NCI-H1694 treated with DMSO at 0.1 percent for 48 hours (cell line): Measurements from ENCODE around the gene CXCR2.
"Not testable (repeated sequence)": the region's sequence is repeated elsewhere in the genome, so short reads cannot be mapped to it uniquely, and the experiment has no call there.

Source experiments
- DNase-seq: peaks from one replicate; lab custom pipeline; 2025; lab: John Stamatoyannopoulos, UW

The CXCR2 gene

DNA sequence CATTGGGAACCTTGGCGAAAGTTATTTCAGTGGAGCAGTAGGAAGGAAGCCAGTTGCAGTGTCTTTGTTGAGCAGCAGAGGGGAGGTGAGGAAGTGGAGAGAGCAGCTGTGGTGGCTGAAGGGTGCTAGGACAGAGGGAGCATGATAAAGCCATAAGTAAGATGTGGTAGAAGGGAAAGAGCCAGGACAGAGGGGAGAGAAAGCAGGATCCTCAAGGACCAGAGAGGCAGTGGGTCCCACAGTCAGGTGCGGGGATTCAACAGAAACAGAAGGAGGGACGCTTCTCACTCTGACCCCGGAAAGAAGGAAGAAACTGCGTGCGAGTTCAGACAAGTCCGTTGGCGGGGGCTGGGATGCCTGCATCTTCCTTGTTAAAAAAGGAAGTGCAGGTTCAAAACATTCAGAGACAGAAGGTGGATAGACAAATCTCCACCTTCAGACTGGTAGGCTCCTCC lies at the start of gene CXCR2:
TSS of gene CXCR2 (plus strand) at position 403 of the 455 bp plus-strand sequence. CDS start 8,774 bp downstream, outside the sequence.
- DNase-seq = no peak

DNA sequence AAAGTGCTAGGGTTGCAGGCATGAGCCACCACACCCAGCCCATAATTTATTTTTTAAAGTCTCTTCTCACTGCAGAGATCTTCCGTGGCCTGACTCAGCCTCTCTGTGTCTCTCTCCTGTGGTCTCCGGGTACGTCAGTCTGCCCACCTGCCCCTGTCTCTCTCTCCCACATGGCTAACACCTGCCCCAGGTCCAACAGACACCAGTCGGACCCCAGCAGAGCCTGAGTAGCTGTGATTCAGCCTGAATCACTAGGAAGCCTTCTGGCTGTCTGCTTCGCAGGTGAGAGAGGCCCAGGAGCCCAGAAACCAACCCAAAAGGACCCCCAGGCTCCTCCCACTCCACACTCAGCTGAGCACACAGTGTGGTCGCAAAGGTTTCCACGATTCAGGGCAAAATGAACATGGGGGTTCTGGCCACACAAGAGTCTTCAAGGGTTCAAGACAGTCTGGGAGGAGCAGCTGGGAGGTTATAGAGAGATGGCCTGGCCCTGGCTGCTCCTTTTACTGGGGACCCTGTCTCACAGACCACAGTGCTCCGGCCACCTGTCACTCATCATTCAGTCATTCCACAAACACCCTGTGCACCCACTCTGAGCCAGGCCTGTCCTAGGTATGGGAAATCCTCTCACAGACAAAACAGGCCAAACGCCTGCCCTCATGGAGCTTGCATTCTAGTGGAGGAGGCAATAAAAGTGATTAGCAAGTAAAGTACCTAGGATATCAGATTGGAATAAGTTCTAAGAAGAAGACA lies 48.2 kb upstream of the CXCR2 start:
- no peak for DNase-seq

DNA sequence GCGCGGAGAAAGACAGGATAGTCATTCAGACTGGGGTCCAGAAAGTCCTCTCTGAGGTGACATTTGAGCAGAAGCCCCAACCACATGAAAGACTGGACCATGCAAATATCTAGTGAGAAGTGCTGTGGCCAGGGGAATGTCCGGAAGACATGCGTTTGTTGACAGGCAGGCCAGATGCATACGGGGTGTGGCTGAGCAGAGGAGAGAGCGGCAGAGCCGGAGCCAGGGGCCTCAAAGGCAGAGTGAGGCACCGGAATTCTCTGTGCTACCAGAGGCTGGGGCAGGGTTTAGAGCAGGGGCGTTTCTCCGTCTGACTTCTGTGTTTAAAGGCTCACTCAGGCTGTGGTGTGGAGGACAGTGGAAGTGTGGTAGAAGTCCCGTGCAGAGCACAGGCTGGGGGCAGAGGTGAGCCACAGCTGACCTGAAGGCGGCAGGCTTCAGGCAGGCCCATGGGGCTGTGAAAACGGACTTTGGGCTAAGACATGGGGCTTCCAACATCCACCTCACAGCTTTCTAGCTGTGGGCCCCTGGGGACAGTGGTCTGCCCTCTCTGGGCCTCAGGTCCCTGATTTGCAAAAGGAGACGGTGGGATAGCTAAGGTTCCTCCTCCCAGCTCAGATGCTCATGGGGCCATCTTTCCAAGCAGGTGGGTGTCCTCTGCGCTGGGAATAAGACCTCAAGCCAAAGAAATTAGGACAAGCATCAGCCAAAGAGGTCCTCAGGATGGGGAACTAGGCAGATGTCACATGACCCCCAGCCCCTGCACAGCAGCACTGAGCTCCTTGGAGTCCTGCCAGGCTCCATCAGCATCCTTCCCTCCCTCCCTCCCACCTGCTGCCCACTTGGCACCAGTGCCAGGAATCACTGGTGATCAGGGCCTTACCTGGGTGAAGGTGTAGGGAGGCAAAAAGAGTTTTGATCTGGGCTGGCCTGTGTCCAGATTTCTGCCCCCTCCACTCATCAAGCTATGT lies 45.6 kb upstream of the CXCR2 start:
- DNase-seq = no peak

DNA sequence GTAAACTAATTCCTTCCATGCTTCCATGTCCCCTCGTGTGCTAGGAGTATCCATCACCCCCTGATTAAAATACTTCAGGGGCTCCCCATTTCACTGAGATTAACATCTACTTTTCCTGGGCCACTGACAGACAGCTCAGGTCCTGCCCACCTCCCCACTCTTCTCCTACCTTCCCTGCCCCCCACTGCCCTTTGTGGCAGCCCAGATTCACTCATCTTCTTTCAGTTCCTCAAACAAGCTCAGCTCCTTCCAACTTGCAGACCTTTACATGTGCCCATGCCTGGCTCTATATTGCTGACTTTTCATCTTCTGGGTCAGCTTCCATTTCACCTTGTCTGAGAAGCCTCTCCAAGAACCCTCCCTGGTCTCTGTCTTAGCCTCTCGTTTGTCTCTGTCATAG lies 44.8 kb upstream of the CXCR2 start:
- DNase-seq = no peak

DNA sequence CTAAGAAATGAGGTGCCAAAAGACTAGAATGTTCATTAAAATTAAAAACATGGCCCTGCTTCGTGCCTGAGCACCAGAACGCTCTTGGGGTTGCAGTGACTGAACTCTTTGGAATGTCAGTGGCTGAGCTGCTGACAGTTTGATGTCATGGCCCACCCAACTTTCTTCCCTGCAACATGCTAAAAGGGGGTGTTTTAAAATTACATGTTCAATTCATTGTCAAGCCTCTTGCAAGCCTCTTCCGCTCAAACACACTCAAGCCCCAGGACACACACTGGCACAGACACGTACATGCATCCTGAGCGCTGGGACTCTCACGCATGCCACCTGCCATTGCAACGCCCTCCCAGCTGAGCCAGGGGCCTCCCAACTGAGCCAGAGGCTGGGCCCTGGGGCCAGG lies 44.1 kb upstream of the CXCR2 start:
- DNase-seq = no peak

DNA sequence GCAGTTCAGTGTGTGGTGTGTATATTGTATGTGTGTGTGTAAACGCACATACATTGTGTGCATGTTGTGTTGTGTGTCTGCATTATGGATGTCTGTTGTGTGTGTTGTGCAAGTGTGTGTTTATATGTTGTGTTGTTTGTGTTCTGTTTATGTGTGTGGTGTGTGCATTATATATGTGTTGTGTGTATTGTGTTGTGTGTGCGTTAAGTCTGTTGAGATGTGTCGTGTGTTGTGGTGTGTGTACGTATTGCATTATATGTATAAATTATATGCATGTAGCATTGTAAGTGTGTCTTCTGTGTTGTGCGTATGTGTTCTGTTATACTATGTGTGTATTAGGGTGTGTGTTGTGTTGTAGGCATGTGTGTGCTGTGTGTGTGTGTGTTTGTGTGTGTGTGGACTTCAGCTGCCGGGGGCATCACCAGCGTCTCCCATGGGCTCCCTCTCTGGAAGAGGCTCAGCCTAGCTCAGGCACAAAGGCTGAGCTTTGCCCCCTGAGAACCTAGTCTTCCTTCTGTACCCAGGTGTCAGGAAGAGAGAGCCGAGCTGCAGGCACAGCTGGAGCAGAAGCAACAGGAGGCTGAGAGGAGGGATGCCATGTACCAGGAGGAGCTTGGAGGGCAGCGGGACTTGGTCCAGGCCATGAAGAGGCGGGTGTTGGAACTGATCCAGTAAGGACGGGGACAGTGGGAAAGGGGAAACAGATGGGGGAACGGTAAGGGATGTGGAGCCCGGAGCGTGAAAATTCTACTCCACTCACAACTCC lies 43.1 kb upstream of the CXCR2 start:
- no peak for DNase-seq

DNA sequence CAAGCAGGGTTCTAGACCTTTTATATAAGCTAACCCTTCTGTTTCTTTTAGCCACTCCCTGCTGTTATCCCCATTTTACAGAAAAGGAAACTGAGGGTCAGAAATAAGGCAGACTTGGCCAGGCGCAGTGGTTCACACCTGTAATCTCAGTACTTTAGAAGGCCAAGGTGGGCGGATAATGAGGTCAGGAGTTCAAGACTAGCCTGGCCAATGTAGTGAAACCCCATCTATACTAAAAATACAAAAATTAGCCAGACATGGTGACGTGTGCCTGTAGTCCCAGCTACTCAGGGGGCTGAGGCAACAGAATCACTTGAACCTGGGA lies 42.5 kb upstream of the CXCR2 start:
- DNase-seq = no peak

DNA sequence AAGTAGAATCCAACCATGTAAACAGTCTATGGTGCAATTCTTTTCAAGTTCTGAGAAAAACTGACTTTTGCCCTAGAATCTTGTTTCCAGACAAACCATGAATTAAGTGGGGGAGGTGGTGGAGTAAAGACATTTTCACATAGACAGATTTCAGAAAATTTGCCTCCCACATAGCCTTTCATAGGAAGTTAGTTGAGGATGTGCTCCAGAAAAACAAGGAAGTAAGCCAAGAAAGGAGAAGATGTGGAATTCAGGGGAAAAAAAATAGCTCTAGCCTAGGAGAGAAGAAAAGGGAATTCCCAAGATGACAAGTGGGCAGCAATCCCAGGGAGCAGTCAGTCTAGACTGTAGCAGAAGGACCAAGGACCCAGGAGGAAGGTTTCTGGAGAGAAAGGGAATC lies 39.4 kb upstream of the CXCR2 start:
- no peak for DNase-seq

DNA sequence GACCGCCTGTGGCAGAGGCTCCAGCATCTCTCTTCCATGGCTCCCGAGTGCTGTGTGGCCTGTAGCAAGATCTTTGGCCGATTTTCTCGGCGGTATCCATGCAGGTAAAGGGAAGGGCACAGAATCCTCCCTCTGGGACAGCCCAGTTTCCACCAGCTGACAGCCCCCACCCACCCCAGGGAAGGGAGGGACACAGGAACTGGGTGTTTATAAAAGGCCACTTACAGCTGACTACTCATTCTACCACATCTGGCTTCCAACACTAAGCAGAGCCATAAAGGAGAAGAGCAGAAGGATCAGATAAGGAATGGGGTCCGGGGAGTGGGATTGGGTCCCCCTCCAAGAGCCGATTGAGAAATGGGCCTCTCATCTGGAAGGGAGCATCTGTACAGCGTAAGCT lies 36.6 kb upstream of the CXCR2 start:
- DNase-seq = no peak

DNA sequence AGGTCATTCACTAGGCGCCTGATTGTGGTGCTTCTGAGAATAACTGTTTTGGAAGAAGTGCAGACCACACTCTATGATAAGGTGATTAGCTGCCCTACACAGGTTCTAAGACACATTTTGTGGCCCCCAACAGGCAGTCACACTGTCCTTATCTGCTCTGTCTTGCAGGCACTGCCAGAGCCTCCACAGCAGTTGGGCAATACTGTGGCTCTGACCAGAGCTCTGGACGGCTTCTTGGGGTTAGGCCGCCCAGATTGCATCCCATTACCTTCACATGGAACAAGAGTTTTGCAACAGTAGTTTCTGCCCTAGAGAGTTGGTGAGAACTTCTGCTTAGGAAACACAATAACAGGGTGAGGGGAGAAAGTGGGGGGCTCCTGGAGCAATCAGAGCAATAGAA lies 34.1 kb upstream of the CXCR2 start:
- DNase-seq = no peak

DNA sequence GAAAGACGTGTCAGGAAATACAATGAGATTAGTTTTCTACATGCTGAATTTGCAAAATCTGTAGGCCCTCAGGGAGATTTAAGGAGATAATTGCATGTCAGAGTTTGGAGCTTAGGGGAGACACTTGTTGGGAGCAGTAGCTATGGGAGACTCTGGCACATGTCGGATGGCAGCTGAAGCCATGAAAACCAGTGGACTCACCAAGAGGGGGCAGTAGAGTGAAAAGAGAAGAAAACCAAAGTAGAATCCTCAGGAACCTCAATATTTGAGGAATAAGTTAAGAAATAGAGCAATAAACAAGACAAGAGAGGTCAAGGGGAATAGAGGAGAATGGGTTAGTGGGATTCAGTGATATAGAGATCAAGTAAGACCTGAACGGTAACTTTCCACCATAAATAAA lies 31.9 kb upstream of the CXCR2 start:
- no peak for DNase-seq

DNA sequence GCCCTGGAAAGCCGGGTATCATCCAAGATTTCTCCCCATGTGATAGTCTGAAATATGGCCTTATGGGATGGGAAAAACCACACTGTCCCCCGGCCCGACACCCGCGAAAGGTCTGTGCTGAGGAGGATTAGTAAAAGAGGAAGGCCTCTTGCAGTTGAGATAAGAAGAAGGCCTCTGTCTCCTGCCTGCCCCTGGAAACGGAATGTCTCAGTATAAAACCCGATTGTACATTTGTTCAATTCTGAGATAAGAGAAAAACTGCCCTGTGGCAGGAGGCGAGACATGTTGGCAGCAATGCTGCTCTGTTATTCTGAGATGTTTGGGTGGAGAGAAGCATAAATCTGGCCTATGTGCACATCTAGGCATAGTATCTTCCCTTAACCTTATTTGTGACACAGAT lies 30.0 kb upstream of the CXCR2 start:
- no peak for DNase-seq

DNA sequence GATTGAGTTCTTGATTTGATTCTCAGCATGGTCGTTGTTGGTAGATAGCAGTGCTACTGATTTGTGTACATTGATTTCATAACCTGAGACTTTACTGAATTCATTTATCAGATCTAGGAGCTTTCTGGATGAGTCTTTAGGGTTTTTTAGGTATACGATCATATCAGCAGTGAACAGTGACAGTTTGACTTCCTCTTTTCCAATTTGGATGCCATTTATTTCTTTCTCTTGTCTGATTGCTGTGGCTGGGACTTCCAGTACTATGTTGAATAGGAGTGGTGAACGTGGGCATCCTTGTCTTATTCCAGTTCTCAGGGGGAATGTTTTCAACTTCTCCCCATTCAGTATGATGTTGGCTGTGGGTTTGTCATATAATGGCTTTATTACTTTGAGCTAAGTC lies 27.9 kb upstream of the CXCR2 start:
- no peak for DNase-seq

DNA sequence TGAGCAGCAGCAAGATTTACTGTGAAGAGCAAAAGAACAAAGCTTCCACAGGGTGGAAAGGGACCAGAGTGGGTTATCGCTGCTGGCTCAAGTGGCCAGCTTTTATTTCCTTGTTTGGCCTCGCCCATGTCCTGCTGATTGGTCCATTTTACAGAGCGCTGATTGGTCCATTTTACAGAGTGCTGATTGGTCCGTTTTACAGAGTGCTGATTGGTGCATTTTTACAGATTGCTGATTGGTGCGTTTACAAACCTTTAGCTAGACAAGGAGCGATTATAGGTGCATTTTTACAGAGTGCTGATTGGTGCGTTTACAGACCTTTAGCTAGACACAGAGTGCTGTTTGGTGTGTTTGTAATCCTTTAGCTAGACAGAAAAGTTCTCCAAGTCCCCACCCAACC lies 17.0 kb upstream of the CXCR2 start:
- DNase-seq = not testable (repeated sequence)

DNA sequence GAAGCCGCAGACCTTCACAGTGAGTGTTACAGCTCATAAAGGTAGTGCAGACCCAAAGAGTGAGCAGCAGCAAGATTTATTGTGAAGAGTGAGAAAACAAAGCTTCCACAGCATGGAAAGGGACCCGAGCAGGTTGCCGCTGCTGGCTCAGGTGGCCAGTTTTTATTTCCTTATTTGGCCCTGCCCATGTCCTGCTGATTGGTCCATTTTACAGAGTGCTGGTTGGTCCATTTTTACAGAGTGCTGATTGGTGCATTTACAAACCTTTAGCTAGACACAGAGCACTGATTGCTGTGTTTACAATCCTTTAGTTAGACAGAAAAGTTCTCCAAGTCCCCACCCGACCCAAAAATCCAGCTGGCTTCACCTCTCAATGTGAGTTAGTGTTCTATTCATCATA lies 4.0 kb upstream of the CXCR2 start:
- not testable (repeated sequence) for DNase-seq

DNA sequence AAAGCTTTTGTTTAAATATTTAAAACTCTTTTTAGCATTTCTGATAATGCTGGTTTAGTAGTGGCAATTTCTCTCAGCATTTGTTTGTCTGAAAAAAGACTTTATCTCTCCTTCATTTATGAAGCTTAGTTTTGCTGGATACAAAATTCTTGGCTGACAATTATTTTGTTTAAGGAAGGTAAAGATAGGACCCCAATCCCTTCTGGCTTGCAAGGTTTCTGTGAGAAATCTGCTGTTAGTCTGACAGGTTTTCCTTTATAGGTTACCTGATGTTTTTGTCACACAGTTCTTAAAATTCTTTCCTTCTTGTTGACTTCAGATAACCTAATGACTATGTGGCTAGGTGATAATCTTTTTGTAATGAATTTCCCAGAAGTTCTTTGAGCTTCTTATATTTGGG lies 3.5 kb upstream of the CXCR2 start:
- DNase-seq = not testable (repeated sequence)

DNA sequence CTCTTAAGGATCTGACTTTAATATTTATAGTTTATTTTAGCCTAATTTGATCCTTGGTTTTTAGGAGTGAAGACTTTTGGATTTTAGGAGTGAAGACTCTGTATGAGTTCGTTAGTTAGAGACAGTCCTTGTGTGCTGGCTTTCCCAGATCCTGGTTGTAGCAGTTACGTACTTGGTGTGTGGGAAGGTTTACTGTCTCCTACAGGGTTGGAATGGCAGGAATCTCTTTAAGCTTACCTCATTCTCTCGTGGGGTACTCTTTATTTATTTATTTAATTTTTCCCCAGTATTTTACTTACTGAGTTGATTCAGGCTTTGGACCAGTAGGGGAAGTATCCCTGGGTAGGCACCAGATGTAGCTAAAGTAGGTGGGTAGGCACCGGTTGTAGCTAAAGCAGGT lies 1.8 kb upstream of the CXCR2 start:
- DNase-seq = no peak

DNA sequence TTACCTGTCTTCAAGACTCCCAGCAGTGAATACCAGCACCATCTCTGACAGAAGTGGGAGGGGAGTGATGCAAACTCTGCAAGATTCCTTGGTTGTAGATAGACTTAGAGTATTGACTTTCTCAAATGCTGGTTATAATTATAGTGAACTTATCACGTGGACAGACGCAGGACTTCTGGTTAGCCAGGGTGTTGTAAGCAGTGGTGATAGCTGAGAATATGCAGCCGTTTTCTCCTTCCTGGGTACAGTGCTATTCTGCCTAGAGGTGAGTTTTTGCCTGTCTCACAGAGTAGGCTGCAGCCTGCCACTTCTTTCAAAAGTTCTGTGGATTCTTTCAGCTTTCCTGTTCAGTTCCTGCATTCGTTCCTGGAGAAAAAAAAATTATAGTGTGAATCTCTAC lies 733 bp upstream of the CXCR2 start:
- no peak for DNase-seq

DNA sequence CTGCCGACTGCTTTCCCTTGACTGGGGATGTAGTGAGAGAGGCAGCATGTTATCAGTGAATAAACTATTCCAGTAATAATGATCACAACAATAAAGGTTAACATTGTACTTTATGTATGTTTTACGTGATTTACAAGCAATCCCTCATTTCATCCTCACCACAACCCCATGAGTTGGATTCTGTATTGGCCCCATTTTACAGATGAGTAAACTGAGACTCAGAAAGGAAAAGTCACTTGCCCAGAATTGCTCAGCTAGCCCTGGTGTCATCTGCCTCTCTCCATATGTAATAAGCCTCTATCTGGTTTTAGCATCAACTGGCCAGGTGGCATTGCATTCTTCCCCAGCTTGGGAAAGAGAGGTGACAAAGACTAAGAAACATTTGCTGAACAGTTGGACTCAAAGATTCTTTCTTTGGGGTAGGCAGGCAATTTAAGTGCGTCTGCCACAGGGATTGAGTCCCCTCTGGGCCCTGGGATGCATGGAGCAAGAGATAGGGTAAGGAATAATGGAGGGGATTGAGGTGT lies 2.2 kb downstream of the CXCR2 start:
- no peak for DNase-seq

DNA sequence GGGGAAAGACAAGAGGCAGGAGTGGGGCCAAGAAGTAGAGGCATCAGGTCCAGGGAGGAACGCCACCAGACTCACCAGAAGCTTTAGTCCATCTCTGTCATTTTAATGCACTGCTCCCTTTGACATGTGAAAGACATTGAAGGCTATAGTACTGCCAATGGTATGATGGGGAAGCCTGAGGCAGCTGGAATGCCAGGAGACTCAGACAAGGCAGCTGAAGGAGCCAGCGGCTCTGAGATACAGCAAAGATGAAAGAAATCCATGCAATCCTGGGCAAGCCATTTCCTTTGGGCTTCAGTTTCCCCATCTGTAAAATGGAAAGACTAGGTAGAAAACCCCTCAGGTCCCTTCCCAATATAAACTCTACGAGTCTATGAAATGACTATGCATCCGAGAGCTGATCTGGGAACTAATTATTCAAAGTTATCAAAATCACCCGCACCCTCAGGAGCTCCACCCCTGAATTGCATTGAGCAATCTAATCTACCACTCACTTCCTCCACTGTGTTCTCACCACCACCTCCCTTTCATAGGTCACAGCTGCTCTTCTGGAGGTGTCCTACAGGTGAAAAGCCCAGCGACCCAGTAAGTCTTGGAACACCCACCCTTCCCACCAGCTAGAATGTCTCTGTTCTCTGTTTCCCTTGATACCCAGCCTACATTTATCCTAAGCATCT lies 3.1 kb downstream of the CXCR2 start:
- no peak for DNase-seq

DNA sequence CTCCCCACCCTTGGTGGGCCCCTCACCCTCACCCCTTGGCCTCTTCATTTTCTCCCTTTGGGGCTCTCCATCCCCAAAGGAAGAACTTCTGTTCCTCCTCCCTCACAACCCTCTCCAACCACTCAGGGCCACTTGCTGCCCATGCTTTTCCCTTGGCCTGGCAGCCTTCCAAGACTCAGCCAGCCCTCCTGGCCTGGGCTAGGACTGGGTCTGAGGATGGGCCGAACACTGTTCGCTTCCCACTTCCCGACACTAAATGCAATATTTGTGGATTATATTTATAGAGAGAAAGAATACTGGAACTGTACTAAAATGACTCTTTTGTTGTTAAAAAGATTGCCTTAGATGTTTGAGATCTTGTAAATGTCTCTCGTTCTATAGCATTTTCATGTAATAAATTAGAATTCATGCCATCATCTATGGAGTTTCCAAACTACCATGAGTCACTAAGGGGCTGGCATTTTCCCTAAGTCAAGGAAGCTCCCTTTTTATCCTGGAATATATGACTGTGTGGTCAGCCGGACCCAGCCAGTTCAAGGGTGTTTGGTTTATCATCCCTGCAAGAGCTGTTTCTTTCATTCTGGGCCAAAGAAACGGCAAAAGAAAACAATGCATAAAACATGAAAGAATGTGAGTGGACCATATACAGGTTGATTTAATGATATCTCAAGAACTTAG lies 3.8 kb downstream of the CXCR2 start:
- DNase-seq = no peak
